Measurements from ENCODE around the gene RRAS.

Gene RRAS

DNA sequence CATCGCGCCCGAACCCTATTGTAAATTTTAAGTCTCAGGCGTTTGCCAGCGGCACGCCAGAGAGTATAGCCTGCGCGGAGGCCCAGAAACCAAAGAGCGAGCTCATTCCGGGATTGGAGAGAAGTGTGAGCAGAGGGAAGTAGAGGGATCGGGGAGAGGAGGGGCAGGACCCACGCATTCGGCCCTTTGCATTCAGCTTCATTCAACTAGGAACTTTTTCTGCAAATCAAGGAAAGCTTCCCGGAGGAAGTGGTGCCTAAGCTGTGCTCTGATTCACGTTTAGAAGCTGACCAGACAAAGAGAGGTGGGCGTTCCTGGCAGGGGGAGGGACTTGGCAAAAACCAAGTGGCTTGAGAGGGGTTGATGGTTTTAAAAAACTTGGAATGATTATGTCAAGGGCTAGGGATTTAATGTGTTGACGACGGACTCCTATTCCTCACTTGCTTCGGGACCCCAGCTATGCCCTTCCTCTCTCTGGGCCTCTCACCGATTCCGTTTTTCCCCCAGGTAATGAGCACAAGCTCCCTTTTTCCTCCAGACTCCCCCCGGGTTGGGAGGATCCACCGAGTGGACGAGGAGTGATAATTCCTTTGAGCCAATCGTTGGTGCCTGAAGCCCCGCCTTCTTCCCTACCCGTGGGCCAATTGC lies 36.3 kb upstream of the RRAS start:
- peak overlapping the region; percentile 100 for H3K27ac ChIP-seq
- TF ChIP-seq ZFX (IDR thresholded peaks at IDR 0.05; ENCODE audit: borderline replicate concordance) (no peak), CTCF (IDR thresholded peaks at IDR 0.05) (no peak)

- H3K27ac ChIP-seq = peak overlapping the region; percentile 53
- TF ChIP-seq CTCF (IDR thresholded peaks at IDR 0.05) (peak; percentile 95), ZFX (IDR thresholded peaks at IDR 0.05; ENCODE audit: borderline replicate concordance) (no peak)
Measured at GRCh38 chr19:49672131-49672919, 32.4 kb upstream of the RRAS start.

GRCh38 chr19:49669516-49669915 lies 29.6 kb upstream of the RRAS start:
- H3K27ac ChIP-seq = no peak overlapping the region
- TF ChIP-seq CTCF (IDR thresholded peaks at IDR 0.05) = no peak
- TF ChIP-seq ZFX (IDR thresholded peaks at IDR 0.05; ENCODE audit: borderline replicate concordance) = no peak

- H3K27ac ChIP-seq = peak overlapping the region; percentile 95; the same call in 1 of the 2 replicates
- no peak for TF ChIP-seq CTCF (IDR thresholded peaks at IDR 0.05)
- no peak for TF ChIP-seq ZFX (IDR thresholded peaks at IDR 0.05; ENCODE audit: borderline replicate concordance)
Measured at GRCh38 chr19:49667473-49667872, 27.5 kb upstream of the RRAS start.

GRCh38 chr19:49666120-49666444 lies 26.1 kb upstream of the RRAS start:
- peak overlapping the region; percentile 95 for H3K27ac ChIP-seq
- no peak for TF ChIP-seq CTCF (IDR thresholded peaks at IDR 0.05)
- TF ChIP-seq ZFX (IDR thresholded peaks at IDR 0.05; ENCODE audit: borderline replicate concordance) = no peak

DNA sequence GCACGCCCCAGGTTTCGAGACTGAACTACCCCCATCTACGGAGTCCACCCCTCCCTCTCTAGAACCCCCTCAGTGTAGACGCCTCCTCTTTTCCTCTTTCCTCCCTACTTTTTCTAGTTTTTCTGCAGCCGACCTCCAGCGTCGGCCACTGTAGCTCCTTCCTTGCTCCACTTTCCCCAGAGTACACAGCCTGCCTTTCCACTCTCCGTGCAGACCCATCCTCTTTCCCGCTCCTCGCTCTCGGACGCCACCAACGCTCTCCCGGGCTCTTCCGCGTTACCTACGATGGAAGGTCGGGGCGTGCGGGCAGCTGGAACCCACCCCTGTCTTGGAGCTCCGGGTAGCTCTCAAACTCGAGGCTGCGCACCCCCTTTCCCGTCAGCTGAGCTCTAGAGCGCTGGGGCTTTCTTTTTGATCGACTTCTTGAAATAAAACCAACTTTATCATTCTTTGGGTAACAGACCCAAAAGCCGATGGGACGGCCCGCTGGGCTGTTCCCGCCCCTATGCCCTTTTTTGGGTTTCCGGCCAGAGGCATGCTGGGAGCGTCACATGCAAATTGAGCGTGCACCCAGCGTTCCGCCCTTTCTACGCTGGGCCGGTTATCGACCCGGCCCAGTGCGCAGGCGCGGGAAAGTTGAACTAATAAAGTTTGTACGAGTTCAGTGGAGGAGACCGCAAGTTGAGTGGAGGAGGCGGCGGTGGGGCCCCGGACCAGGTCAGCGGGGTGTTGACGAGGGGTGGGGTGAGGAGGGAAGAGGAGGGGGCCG lies 25.6 kb upstream of the RRAS start, which contains the start of the genes BCL2L12 and IRF3:
BCL2L12 (plus strand) TSS at position 583 of the 769 bp plus-strand sequence. CDS start 760 bp downstream, outside the sequence.
IRF3 (minus strand) TSS at position 507 of the 769 bp plus-strand sequence. CDS start 1,019 bp downstream, outside the sequence.
- no peak for TF ChIP-seq ZFX (IDR thresholded peaks at IDR 0.05; ENCODE audit: borderline replicate concordance)
- TF ChIP-seq CTCF (IDR thresholded peaks at IDR 0.05) = no peak
- peak within 1 kb of the TSS; percentile 95 for H3K27ac ChIP-seq

Data from 22Rv1 (cell line).